ENCODE data around the gene FGD2. TPM values are rescaled to one million over a fixed set of nuclear protein-coding genes. Genes with fewer than 3 reads are reported as not detected.

FGD2 gene
- total and polyA plus RNA-seq, 2 experiments from 2014 or later = 0.13 to 0.14 TPM

GRCh38 chr6:37049758-37050044 is 44.2 kb downstream of the FGD2 start (continued):
- TF ChIP-seq ZNF462 (CRISPR knock-in tag; IDR thresholded peaks at IDR 0.05) (no peak), NANOG (IDR thresholded peaks at IDR 0.05; ENCODE audit: borderline replicate concordance) (no peak), POLR2AphosphoS5 (IDR thresholded peaks at IDR 0.05; ENCODE audit: low read depth) (no peak)

GRCh38 chr6:37050045-37050853 is 44.8 kb downstream of the FGD2 start:
- no peaks in the 10 kb centered on the region; the same call in 1 of the 2 replicates for H3K36me3 ChIP-seq (ENCODE audit: insufficient read depth)
- H3K4me2 ChIP-seq = no peak overlapping the region
- H3K79me2 ChIP-seq (replicated peaks; ENCODE audit: insufficient read depth) = no peaks in the 10 kb centered on the region
- no peaks in the 10 kb centered on the region for H3K27me3 ChIP-seq (ENCODE audit: insufficient read depth)
- no peaks in the 10 kb centered on the region for H3K9me2 ChIP-seq (ENCODE audit: insufficient read depth)
- peaks cover 15% of the 10 kb centered on the region; the same call in 1 of the 2 replicates for H3K4me1 ChIP-seq (ENCODE audit: insufficient read depth)
- Mint-ChIP-seq H3K4me3 (no peak overlapping the region; the same call in 2 of the 3 replicates), H3K27ac (no peak overlapping the region), H3K36me3 (ENCODE audit: low read depth) (no peaks in the 10 kb centered on the region), H3K9me3 (no peaks in the 10 kb centered on the region), H3K4me1 (peaks cover 18% of the 10 kb centered on the region), H3K27me3 (ENCODE audit: insufficient read depth, low read depth, poor library complexity) (peaks cover 4% of the 10 kb centered on the region)
- H4K20me1 ChIP-seq (replicated peaks; ENCODE audit: insufficient read depth) = no peaks in the 10 kb centered on the region
- H3F3A ChIP-seq (replicated peaks; ENCODE audit: low read depth) = peaks cover 21% of the 10 kb centered on the region; the same call in 1 of the 2 replicates
- no peak overlapping the region for H3K4me3 ChIP-seq
- no peak for ATAC-seq
- H2AFZ ChIP-seq = no peak overlapping the region
- no peak for DNase-seq (ENCODE audit: low spot score)
- H3K27ac ChIP-seq (ENCODE audit: low read depth) = no peak overlapping the region
- no peak for TF ChIP-seq CREB1 (CRISPR knock-in tag; IDR thresholded peaks at IDR 0.05; ENCODE audit: low read depth)
- TF ChIP-seq REST (IDR thresholded peaks at IDR 0.05; ENCODE audit: unreplicated experiment) = no peak
- TF ChIP-seq EZH2 (IDR thresholded peaks at IDR 0.05; ENCODE audit: low read depth, unreplicated experiment) = no peak
